ENCODE measurements around the gene ECT2L.
"Not testable (repeated sequence)": the region's sequence is repeated elsewhere in the genome, so short reads cannot be mapped to it uniquely, and the experiment has no call there.

ECT2L gene

GRCh38 chr6:138931660-138932059, 135.8 kb downstream of the ECT2L start:
- DNase-seq (ENCODE audit: low read depth): no peak

GRCh38 chr6:138936873-138937272, 141.0 kb downstream of the ECT2L start:
- not testable (repeated sequence) for DNase-seq (ENCODE audit: low read depth)

- DNase-seq (ENCODE audit: low read depth): no peak
These were observed 147.3 kb downstream of the ECT2L start for GRCh38 chr6:138943089-138943625.

- DNase-seq (ENCODE audit: low read depth): no peak
These were observed 148.5 kb downstream of the ECT2L start for GRCh38 chr6:138944412-138944811.

GRCh38 chr6:138945354-138945753, 149.5 kb downstream of the ECT2L start:
- DNase-seq (ENCODE audit: low read depth): no peak

- DNase-seq (ENCODE audit: low read depth): no peak
These were observed 152.1 kb downstream of the ECT2L start for GRCh38 chr6:138948004-138948403.

GRCh38 chr6:138948546-138949179, 152.8 kb downstream of the ECT2L start:
- DNase-seq (ENCODE audit: low read depth): no peak

GRCh38 chr6:138953451-138953850, 157.6 kb downstream of the ECT2L start:
- DNase-seq (ENCODE audit: low read depth): peak; percentile 39
